Activated CD8-positive, alpha-beta memory T cell treated with anti-CD3 and anti-CD28 coated beads, Interleukin-2, amount 10 ng/mL, durations not matched to agents 7 days and 5 days (primary cell): ENCODE measurements around the gene STAMBPL1. TPM values are rescaled to one million over a fixed set of nuclear protein-coding genes. Genes with fewer than 3 reads are reported as not detected.
A peak's percentile ranks its signal among the peaks of the same experiment; 100 is the strongest.

Experiments
- ATAC-seq: fragments of 150-1000 bp; cut with Tn5 transposase; one replicate; pipeline ENCODE4 v1.10.0; 2021; ENCODE audit warnings: moderate library complexity
- CTCF ChIA-PET: fragments of 350-600 bp; sonication (Branson Sonifier 250); formaldehyde crosslinking; loops from one replicate; lab custom pipeline; 2021; ENCODE audit warnings: antibody characterized with exemption; lab: Charles Lee
- DNase-seq: peaks from one replicate; pipeline ENCODE4 v3.0.0-alpha.2; 2020
- H3K27ac Mint-ChIP-seq: one replicate; pipeline ENCODE4 v1.8.0; 2021; ENCODE audit warnings: mild to moderate bottlenecking, mixed read lengths
- H3K27me3 Mint-ChIP-seq: one replicate; pipeline ENCODE4 v1.8.0; 2021; ENCODE audit warnings: mixed read lengths
- H3K36me3 Mint-ChIP-seq: one replicate; pipeline ENCODE4 v1.8.0; 2021; ENCODE audit warnings: mild to moderate bottlenecking, mixed read lengths
- H3K4me1 Mint-ChIP-seq: one replicate; pipeline ENCODE4 v1.8.0; 2021; ENCODE audit warnings: mixed read lengths
- H3K4me3 Mint-ChIP-seq: one replicate; pipeline ENCODE4 v1.8.0; 2021; ENCODE audit warnings: mild to moderate bottlenecking, moderate library complexity, mixed read lengths
- H3K9me3 Mint-ChIP-seq: one replicate; pipeline ENCODE4 v1.8.0; 2022; ENCODE audit warnings: low read depth, mixed read lengths
- total RNA-seq, 2 experiments: library from RNA; stranded (reverse); gene quantifications; one replicate each; pipeline ENCODE4 v1.2.3, GENCODE V29; 2021

STAMBPL1 gene
- total RNA-seq, 2 experiments from 2014 or later = 29.2 to 53.0 TPM

- no peaks in the 10 kb centered on the region for H3K27me3 Mint-ChIP-seq
- peak overlapping the region; percentile 61 for H3K27ac Mint-ChIP-seq
- H3K9me3 Mint-ChIP-seq = no peaks in the 10 kb centered on the region
- DNase-seq = no peak
- peaks cover 47% of the 10 kb centered on the region for H3K4me1 Mint-ChIP-seq
- CTCF ChIA-PET = interaction anchor here (1.0 to 5.9 kb wide), 13 partner anchors 8 to 336 kb away, joined by 3 to 31 read pairs (median 5); partner anchors contain the start of gene STAMBPL1
- peaks cover 61% of the 10 kb centered on the region for H3K36me3 Mint-ChIP-seq
- ATAC-seq = peak; percentile 73
- no peak overlapping the region for H3K4me3 Mint-ChIP-seq
These were observed 21.4 kb downstream of the STAMBPL1 start for GRCh38 chr10:88901206-88901983.

GRCh38 chr10:88901984-88902789, 22.1 kb downstream of the STAMBPL1 start:
- peak overlapping the region; percentile 14 for H3K27ac Mint-ChIP-seq
- peaks cover 39% of the 10 kb centered on the region for H3K4me1 Mint-ChIP-seq
- no peaks in the 10 kb centered on the region for H3K9me3 Mint-ChIP-seq
- DNase-seq = no peak
- H3K4me3 Mint-ChIP-seq = no peak overlapping the region
- ATAC-seq = peak; percentile 22
- H3K27me3 Mint-ChIP-seq = no peaks in the 10 kb centered on the region
- CTCF ChIA-PET = interaction anchor here (1.0 to 5.9 kb wide), 12 partner anchors 8 to 337 kb away, joined by 3 to 31 read pairs (median 5); partner anchors contain the start of gene STAMBPL1
- peaks cover 62% of the 10 kb centered on the region for H3K36me3 Mint-ChIP-seq

- H3K36me3 Mint-ChIP-seq = peaks cover 65% of the 10 kb centered on the region
These were observed 23.7 kb downstream of the STAMBPL1 start for GRCh38 chr10:88903715-88904114.

GRCh38 chr10:88906921-88907320, 26.9 kb downstream of the STAMBPL1 start:
- DNase-seq = no peak
- Mint-ChIP-seq H3K36me3 (peaks cover 69% of the 10 kb centered on the region), H3K27me3 (no peaks in the 10 kb centered on the region), H3K4me3 (no peak overlapping the region), H3K9me3 (no peaks in the 10 kb centered on the region), H3K27ac (no peak overlapping the region), H3K4me1 (peaks cover 4% of the 10 kb centered on the region)
- CTCF ChIA-PET = interaction anchor here (1.1 to 1.9 kb wide), 3 partner anchors 17 to 71 kb away, joined by 3 to 16 read pairs (median 3); no protein-coding TSS in a partner anchor
- no peak for ATAC-seq

More at GRCh38 chr10:88903715-88904114, 23.7 kb downstream of the STAMBPL1 start:
- no peak for DNase-seq
- no peak for ATAC-seq
- CTCF ChIA-PET = interaction anchor here (0.8 to 1.4 kb wide), 2 partner anchors 10 to 31 kb away, joined by 3 to 4 read pairs; no protein-coding TSS in a partner anchor
- Mint-ChIP-seq H3K9me3 (no peaks in the 10 kb centered on the region), H3K27ac (no peak overlapping the region), H3K27me3 (no peaks in the 10 kb centered on the region), H3K4me1 (peaks cover 29% of the 10 kb centered on the region), H3K4me3 (no peak overlapping the region)

GRCh38 chr10:88908194-88908593, 28.1 kb downstream of the STAMBPL1 start:
- no peak for DNase-seq
- peaks cover 69% of the 10 kb centered on the region for H3K36me3 Mint-ChIP-seq
- H3K4me1 Mint-ChIP-seq = no peaks in the 10 kb centered on the region
- H3K27ac Mint-ChIP-seq = no peak overlapping the region
- ATAC-seq = no peak
- H3K27me3 Mint-ChIP-seq = no peaks in the 10 kb centered on the region
- no peaks in the 10 kb centered on the region for H3K9me3 Mint-ChIP-seq
- no peak overlapping the region for H3K4me3 Mint-ChIP-seq
- CTCF ChIA-PET = interaction anchor here (1.2 to 1.9 kb wide), 3 partner anchors 25 to 71 kb away, joined by 3 to 4 read pairs (median 4); no protein-coding TSS in a partner anchor

GRCh38 chr10:88911116-88911515, 31.1 kb downstream of the STAMBPL1 start:
- ATAC-seq (no peak), DNase-seq (no peak)
- H3K4me3 Mint-ChIP-seq = no peak overlapping the region
- no peaks in the 10 kb centered on the region for H3K4me1 Mint-ChIP-seq
- H3K27ac Mint-ChIP-seq = no peak overlapping the region
- H3K36me3 Mint-ChIP-seq = peaks cover 63% of the 10 kb centered on the region
- no peaks in the 10 kb centered on the region for H3K27me3 Mint-ChIP-seq
- CTCF ChIA-PET = interaction anchor here (1.9 to 2.4 kb wide), 2 partner anchors 10 kb away, joined by 6 to 7 read pairs; no protein-coding TSS in a partner anchor
- H3K9me3 Mint-ChIP-seq = no peaks in the 10 kb centered on the region

- Mint-ChIP-seq H3K27ac (no peak overlapping the region), H3K4me3 (no peak overlapping the region), H3K9me3 (no peaks in the 10 kb centered on the region), H3K36me3 (peaks cover 65% of the 10 kb centered on the region), H3K27me3 (no peaks in the 10 kb centered on the region), H3K4me1 (no peaks in the 10 kb centered on the region)
- CTCF ChIA-PET = interaction anchor here (0.9 to 1.9 kb wide), 2 partner anchors 11 to 76 kb away, joined by 4 to 6 read pairs; no protein-coding TSS in a partner anchor
- DNase-seq (no peak), ATAC-seq (no peak)
These were observed 31.8 kb downstream of the STAMBPL1 start for GRCh38 chr10:88911851-88912250.

- DNase-seq = no peak
- CTCF ChIA-PET = interaction anchor here (1.9 kb wide), 1 partner anchor 12 kb away, joined by 6 read pairs; no protein-coding TSS in a partner anchor
- no peaks in the 10 kb centered on the region for H3K9me3 Mint-ChIP-seq
- no peak overlapping the region for H3K4me3 Mint-ChIP-seq
- no peaks in the 10 kb centered on the region for H3K27me3 Mint-ChIP-seq
- H3K27ac Mint-ChIP-seq = no peak overlapping the region
- H3K4me1 Mint-ChIP-seq = no peaks in the 10 kb centered on the region
- ATAC-seq = no peak
- H3K36me3 Mint-ChIP-seq = peaks cover 70% of the 10 kb centered on the region
These were observed 33.1 kb downstream of the STAMBPL1 start for GRCh38 chr10:88913127-88913526.

- Mint-ChIP-seq H3K36me3 (peaks cover 65% of the 10 kb centered on the region), H3K4me3 (no peak overlapping the region), H3K27me3 (no peaks in the 10 kb centered on the region), H3K4me1 (no peaks in the 10 kb centered on the region), H3K27ac (no peak overlapping the region), H3K9me3 (no peaks in the 10 kb centered on the region)
- no peak for DNase-seq
- CTCF ChIA-PET = no interaction called here
- ATAC-seq = no peak
These were observed 33.7 kb downstream of the STAMBPL1 start for GRCh38 chr10:88913788-88914187.

- Mint-ChIP-seq H3K27ac (no peak overlapping the region), H3K4me3 (no peak overlapping the region), H3K36me3 (peaks cover 69% of the 10 kb centered on the region), H3K9me3 (no peaks in the 10 kb centered on the region), H3K4me1 (no peaks in the 10 kb centered on the region), H3K27me3 (no peaks in the 10 kb centered on the region)
- ATAC-seq (no peak), DNase-seq (no peak)
- CTCF ChIA-PET = interaction anchor here (1.4 kb wide), 1 partner anchor 17 kb away, joined by 3 read pairs; no protein-coding TSS in a partner anchor
These were observed 35.7 kb downstream of the STAMBPL1 start for GRCh38 chr10:88915781-88916180.

GRCh38 chr10:88916231-88916630, 36.2 kb downstream of the STAMBPL1 start:
- H3K36me3 Mint-ChIP-seq = peaks cover 68% of the 10 kb centered on the region

GRCh38 chr10:88916986-88917385, 36.9 kb downstream of the STAMBPL1 start:
- DNase-seq (no peak), ATAC-seq (no peak)
- H3K27me3 Mint-ChIP-seq = no peaks in the 10 kb centered on the region
- H3K9me3 Mint-ChIP-seq = no peaks in the 10 kb centered on the region
- no peak overlapping the region for H3K27ac Mint-ChIP-seq
- CTCF ChIA-PET = interaction anchor here (1.4 kb wide), 1 partner anchor 16 kb away, joined by 3 read pairs; no protein-coding TSS in a partner anchor
- H3K36me3 Mint-ChIP-seq = peaks cover 65% of the 10 kb centered on the region
- H3K4me1 Mint-ChIP-seq = no peaks in the 10 kb centered on the region
- H3K4me3 Mint-ChIP-seq = no peak overlapping the region

More at GRCh38 chr10:88916231-88916630, 36.2 kb downstream of the STAMBPL1 start:
- Mint-ChIP-seq H3K27me3 (no peaks in the 10 kb centered on the region), H3K27ac (no peak overlapping the region), H3K9me3 (no peaks in the 10 kb centered on the region), H3K4me1 (no peaks in the 10 kb centered on the region), H3K4me3 (no peak overlapping the region)
- CTCF ChIA-PET = interaction anchor here (1.4 kb wide), 1 partner anchor 16 kb away, joined by 3 read pairs; no protein-coding TSS in a partner anchor
- ATAC-seq (no peak), DNase-seq (no peak)
